Activated naive CD4-positive, alpha-beta T cell treated with anti-CD3 and anti-CD28 coated beads, Interleukin-2, amount 10 ng/mL, durations not matched to agents 7 days and 5 days (primary cell): ENCODE results near the gene ATE1.

Experiments
- CTCF ChIA-PET: fragments of 350-600 bp; sonication (Branson Sonifier 250); formaldehyde crosslinking; loops from one replicate; lab custom pipeline; 2021; ENCODE audit warnings: antibody characterized with exemption; lab: Charles Lee
- DNase-seq: peaks from one replicate; pipeline ENCODE4 v3.0.0-alpha.2; 2020
- H3K27ac Mint-ChIP-seq: one replicate; pipeline ENCODE4 v1.8.0; 2021; ENCODE audit warnings: mild to moderate bottlenecking, moderate library complexity, mixed read lengths
- H3K27me3 Mint-ChIP-seq: one replicate; pipeline ENCODE4 v1.8.0; 2021; ENCODE audit warnings: mild to moderate bottlenecking, mixed read lengths
- H3K36me3 Mint-ChIP-seq: one replicate; pipeline ENCODE4 v1.8.0; 2021; ENCODE audit warnings: mixed read lengths
- H3K4me1 Mint-ChIP-seq: one replicate; pipeline ENCODE4 v1.8.0; 2021; ENCODE audit warnings: mixed read lengths
- H3K4me3 Mint-ChIP-seq: one replicate; pipeline ENCODE4 v1.8.0; 2021; ENCODE audit warnings: mild to moderate bottlenecking, moderate library complexity, mixed read lengths
- H3K9me3 Mint-ChIP-seq: one replicate; pipeline ENCODE4 v1.8.0; 2021; ENCODE audit warnings: mixed read lengths

ATE1 gene

GRCh38 chr10:121873236-121873635 lies 54.6 kb downstream of the ATE1 start:
- CTCF ChIA-PET: no interaction called here
- Mint-ChIP-seq H3K36me3 (peaks cover 12% of the 10 kb centered on the region), H3K27ac (no peak overlapping the region), H3K4me1 (no peaks in the 10 kb centered on the region), H3K4me3 (no peak overlapping the region), H3K27me3 (no peaks in the 10 kb centered on the region), H3K9me3 (no peaks in the 10 kb centered on the region)
- DNase-seq: no peak

- no peak overlapping the region for H3K4me3 Mint-ChIP-seq
- no peaks in the 10 kb centered on the region for H3K4me1 Mint-ChIP-seq
- no peak for DNase-seq
- H3K9me3 Mint-ChIP-seq: no peaks in the 10 kb centered on the region
- H3K27ac Mint-ChIP-seq: peak overlapping the region; percentile 26
- CTCF ChIA-PET: no interaction called here
- H3K27me3 Mint-ChIP-seq: no peaks in the 10 kb centered on the region
- H3K36me3 Mint-ChIP-seq: peaks cover 12% of the 10 kb centered on the region
These were observed 57.4 kb downstream of the ATE1 start for GRCh38 chr10:121870413-121870812.

- CTCF ChIA-PET: interaction anchor here (1.7 to 2.1 kb wide), 2 partner anchors 21 to 35 kb away, joined by 5 to 6 read pairs; no protein-coding TSS in a partner anchor
- no peak overlapping the region for H3K27ac Mint-ChIP-seq
- H3K27me3 Mint-ChIP-seq: no peaks in the 10 kb centered on the region
- H3K9me3 Mint-ChIP-seq: no peaks in the 10 kb centered on the region
- H3K4me3 Mint-ChIP-seq: no peak overlapping the region
- peaks cover 29% of the 10 kb centered on the region for H3K36me3 Mint-ChIP-seq
- no peak for DNase-seq
- no peaks in the 10 kb centered on the region for H3K4me1 Mint-ChIP-seq
These were observed 62.3 kb downstream of the ATE1 start for GRCh38 chr10:121865554-121865953.

- Mint-ChIP-seq H3K4me1 (no peaks in the 10 kb centered on the region), H3K9me3 (no peaks in the 10 kb centered on the region), H3K4me3 (no peak overlapping the region), H3K27ac (no peak overlapping the region), H3K27me3 (no peaks in the 10 kb centered on the region), H3K36me3 (peaks cover 29% of the 10 kb centered on the region)
- DNase-seq: no peak
- CTCF ChIA-PET: interaction anchor here (1.7 kb wide), 1 partner anchor 22 kb away, joined by 6 read pairs; no protein-coding TSS in a partner anchor
These were observed 63.2 kb downstream of the ATE1 start for GRCh38 chr10:121864653-121865052.

GRCh38 chr10:121864168-121864567 lies 63.7 kb downstream of the ATE1 start:
- Mint-ChIP-seq H3K27ac (no peak overlapping the region), H3K36me3 (peaks cover 26% of the 10 kb centered on the region), H3K9me3 (no peaks in the 10 kb centered on the region), H3K27me3 (no peaks in the 10 kb centered on the region), H3K4me1 (no peaks in the 10 kb centered on the region), H3K4me3 (no peak overlapping the region)
- CTCF ChIA-PET: interaction anchor here (1.7 kb wide), 1 partner anchor 22 kb away, joined by 6 read pairs; no protein-coding TSS in a partner anchor
- no peak for DNase-seq

- no peak overlapping the region for H3K27ac Mint-ChIP-seq
- no peaks in the 10 kb centered on the region for H3K4me1 Mint-ChIP-seq
- no peak for DNase-seq
- no peak overlapping the region for H3K4me3 Mint-ChIP-seq
- peaks cover 21% of the 10 kb centered on the region for H3K36me3 Mint-ChIP-seq
- H3K27me3 Mint-ChIP-seq: no peaks in the 10 kb centered on the region
- CTCF ChIA-PET: no interaction called here
- no peaks in the 10 kb centered on the region for H3K9me3 Mint-ChIP-seq
These were observed 65.2 kb downstream of the ATE1 start for GRCh38 chr10:121862649-121863048.

GRCh38 chr10:121862042-121862441 lies 65.8 kb downstream of the ATE1 start:
- no peak overlapping the region for H3K27ac Mint-ChIP-seq
- H3K27me3 Mint-ChIP-seq: no peaks in the 10 kb centered on the region
- peaks cover 26% of the 10 kb centered on the region for H3K36me3 Mint-ChIP-seq
- no peaks in the 10 kb centered on the region for H3K4me1 Mint-ChIP-seq
- CTCF ChIA-PET: no interaction called here
- no peak overlapping the region for H3K4me3 Mint-ChIP-seq
- DNase-seq: no peak
- no peaks in the 10 kb centered on the region for H3K9me3 Mint-ChIP-seq

- CTCF ChIA-PET: no interaction called here
- H3K27me3 Mint-ChIP-seq: no peaks in the 10 kb centered on the region
- H3K36me3 Mint-ChIP-seq: peaks cover 29% of the 10 kb centered on the region
- H3K4me3 Mint-ChIP-seq: no peak overlapping the region
- DNase-seq: no peak
- H3K9me3 Mint-ChIP-seq: no peaks in the 10 kb centered on the region
- H3K27ac Mint-ChIP-seq: no peak overlapping the region
- H3K4me1 Mint-ChIP-seq: no peaks in the 10 kb centered on the region
These were observed 67.0 kb downstream of the ATE1 start for GRCh38 chr10:121860810-121861209.

GRCh38 chr10:121854809-121855445 lies 72.9 kb downstream of the ATE1 start:
- Mint-ChIP-seq H3K36me3 (peaks cover 22% of the 10 kb centered on the region), H3K4me3 (no peak overlapping the region), H3K27ac (no peak overlapping the region), H3K4me1 (no peaks in the 10 kb centered on the region), H3K27me3 (no peaks in the 10 kb centered on the region), H3K9me3 (peaks cover 4% of the 10 kb centered on the region)
- DNase-seq: no peak
- CTCF ChIA-PET: interaction anchor here (0.9 kb wide), 1 partner anchor 32 kb away, joined by 3 read pairs; no protein-coding TSS in a partner anchor

- Mint-ChIP-seq H3K36me3 (peaks cover 29% of the 10 kb centered on the region), H3K4me1 (no peaks in the 10 kb centered on the region)
- CTCF ChIA-PET: interaction anchor here (0.9 kb wide), 1 partner anchor 31 kb away, joined by 3 read pairs; no protein-coding TSS in a partner anchor
These were observed 73.9 kb downstream of the ATE1 start for GRCh38 chr10:121853950-121854349.

GRCh38 chr10:121851786-121852185 lies 76.0 kb downstream of the ATE1 start:
- no peaks in the 10 kb centered on the region for H3K4me1 Mint-ChIP-seq
- no peaks in the 10 kb centered on the region for H3K27me3 Mint-ChIP-seq
- no peak overlapping the region for H3K27ac Mint-ChIP-seq
- no peak for DNase-seq
- no peak overlapping the region for H3K4me3 Mint-ChIP-seq
- peaks cover 4% of the 10 kb centered on the region for H3K9me3 Mint-ChIP-seq
- CTCF ChIA-PET: no interaction called here
- peaks cover 23% of the 10 kb centered on the region for H3K36me3 Mint-ChIP-seq

More at GRCh38 chr10:121853950-121854349, 73.9 kb downstream of the ATE1 start:
- H3K27ac Mint-ChIP-seq: no peak overlapping the region
- peaks cover 4% of the 10 kb centered on the region for H3K9me3 Mint-ChIP-seq
- DNase-seq: no peak
- no peaks in the 10 kb centered on the region for H3K27me3 Mint-ChIP-seq
- H3K4me3 Mint-ChIP-seq: no peak overlapping the region

- no peak for DNase-seq
- no peak overlapping the region for H3K4me3 Mint-ChIP-seq
- no peaks in the 10 kb centered on the region for H3K27me3 Mint-ChIP-seq
- no peak overlapping the region for H3K27ac Mint-ChIP-seq
- H3K4me1 Mint-ChIP-seq: peaks cover 11% of the 10 kb centered on the region
- H3K9me3 Mint-ChIP-seq: peaks cover 21% of the 10 kb centered on the region
- peaks cover 34% of the 10 kb centered on the region for H3K36me3 Mint-ChIP-seq
- CTCF ChIA-PET: interaction anchor here (1.3 kb wide), 1 partner anchor 23 kb away, joined by 3 read pairs; no protein-coding TSS in a partner anchor
These were observed 79.7 kb downstream of the ATE1 start for GRCh38 chr10:121848082-121848481.

- peaks cover 21% of the 10 kb centered on the region for H3K9me3 Mint-ChIP-seq
- CTCF ChIA-PET: interaction anchor here (0.9 kb wide), 1 partner anchor 23 kb away, joined by 3 read pairs; no protein-coding TSS in a partner anchor
- peaks cover 34% of the 10 kb centered on the region for H3K36me3 Mint-ChIP-seq
These were observed 81.3 kb downstream of the ATE1 start for GRCh38 chr10:121846555-121846954.

GRCh38 chr10:121845044-121845784 lies 82.6 kb downstream of the ATE1 start:
- Mint-ChIP-seq H3K36me3 (peaks cover 34% of the 10 kb centered on the region), H3K9me3 (peaks cover 21% of the 10 kb centered on the region), H3K4me1 (peaks cover 11% of the 10 kb centered on the region), H3K27ac (no peak overlapping the region), H3K27me3 (no peaks in the 10 kb centered on the region), H3K4me3 (no peak overlapping the region)
- DNase-seq: no peak
- CTCF ChIA-PET: no interaction called here

More at GRCh38 chr10:121846555-121846954, 81.3 kb downstream of the ATE1 start:
- H3K4me1 Mint-ChIP-seq: peaks cover 11% of the 10 kb centered on the region
- DNase-seq: no peak
- H3K4me3 Mint-ChIP-seq: no peak overlapping the region
- no peak overlapping the region for H3K27ac Mint-ChIP-seq
- H3K27me3 Mint-ChIP-seq: no peaks in the 10 kb centered on the region
